WI38 (cell line): Measurements from ENCODE around the gene ULK4.
"Not testable (repeated sequence)": the region's sequence is repeated elsewhere in the genome, so short reads cannot be mapped to it uniquely, and the experiment has no call there.

Experiments used
- H3K4me3 ChIP-seq: 2 replicates; pipeline ENCODE4 v1.5.1; 2011; ENCODE audit warnings: low read depth, mild to moderate bottlenecking, control low read depth, low read length
- TF ChIP-seq, protein P1 (sequence below): IDR thresholded peaks from 2 replicates; pipeline ENCODE4 v1.5.1; 2012; ENCODE audit warnings: low read depth, mild to moderate bottlenecking, control low read depth, low read length

ULK4 gene

DNA sequence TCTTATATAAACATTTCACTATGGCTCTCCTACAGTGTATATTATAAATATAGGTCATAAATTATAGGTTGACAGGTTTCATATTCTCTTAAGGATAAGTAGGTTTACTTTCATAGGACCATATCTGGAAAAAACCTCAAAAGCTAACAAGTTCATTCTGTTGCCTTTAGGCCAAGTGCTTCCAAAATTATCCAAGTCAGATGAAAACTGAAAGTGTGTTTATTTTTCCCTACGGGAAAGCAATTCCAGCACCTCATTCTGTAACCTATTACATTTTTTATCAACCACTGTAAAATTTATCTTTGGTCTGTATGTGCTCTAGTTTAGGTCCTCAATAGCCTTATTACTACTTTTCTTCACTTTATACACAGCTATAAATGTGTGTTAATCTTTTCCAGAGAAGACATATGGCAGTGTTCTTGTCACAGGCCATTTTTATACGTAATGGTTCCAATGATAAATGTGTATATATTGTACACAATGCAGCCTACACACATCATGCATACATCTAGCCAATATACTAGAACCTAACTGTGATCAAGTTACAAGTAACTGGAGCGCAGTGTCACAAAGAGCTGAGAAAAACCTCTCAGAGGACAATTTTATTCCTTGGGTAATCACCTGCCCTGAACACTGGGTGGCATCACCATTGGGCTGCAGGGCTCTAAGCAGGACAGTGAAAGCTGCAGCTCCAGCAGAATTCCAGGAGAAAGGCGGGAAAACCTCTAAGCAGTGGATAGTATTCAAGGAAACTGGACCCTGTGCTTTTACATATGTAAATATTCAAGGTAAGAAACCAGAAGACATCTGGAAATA, 511.3 kb downstream of the ULK4 start:
- H3K4me3 ChIP-seq = no peak overlapping the region
- TF ChIP-seq, protein P1, sequence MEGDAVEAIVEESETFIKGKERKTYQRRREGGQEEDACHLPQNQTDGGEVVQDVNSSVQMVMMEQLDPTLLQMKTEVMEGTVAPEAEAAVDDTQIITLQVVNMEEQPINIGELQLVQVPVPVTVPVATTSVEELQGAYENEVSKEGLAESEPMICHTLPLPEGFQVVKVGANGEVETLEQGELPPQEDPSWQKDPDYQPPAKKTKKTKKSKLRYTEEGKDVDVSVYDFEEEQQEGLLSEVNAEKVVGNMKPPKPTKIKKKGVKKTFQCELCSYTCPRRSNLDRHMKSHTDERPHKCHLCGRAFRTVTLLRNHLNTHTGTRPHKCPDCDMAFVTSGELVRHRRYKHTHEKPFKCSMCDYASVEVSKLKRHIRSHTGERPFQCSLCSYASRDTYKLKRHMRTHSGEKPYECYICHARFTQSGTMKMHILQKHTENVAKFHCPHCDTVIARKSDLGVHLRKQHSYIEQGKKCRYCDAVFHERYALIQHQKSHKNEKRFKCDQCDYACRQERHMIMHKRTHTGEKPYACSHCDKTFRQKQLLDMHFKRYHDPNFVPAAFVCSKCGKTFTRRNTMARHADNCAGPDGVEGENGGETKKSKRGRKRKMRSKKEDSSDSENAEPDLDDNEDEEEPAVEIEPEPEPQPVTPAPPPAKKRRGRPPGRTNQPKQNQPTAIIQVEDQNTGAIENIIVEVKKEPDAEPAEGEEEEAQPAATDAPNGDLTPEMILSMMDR = no peak

DNA sequence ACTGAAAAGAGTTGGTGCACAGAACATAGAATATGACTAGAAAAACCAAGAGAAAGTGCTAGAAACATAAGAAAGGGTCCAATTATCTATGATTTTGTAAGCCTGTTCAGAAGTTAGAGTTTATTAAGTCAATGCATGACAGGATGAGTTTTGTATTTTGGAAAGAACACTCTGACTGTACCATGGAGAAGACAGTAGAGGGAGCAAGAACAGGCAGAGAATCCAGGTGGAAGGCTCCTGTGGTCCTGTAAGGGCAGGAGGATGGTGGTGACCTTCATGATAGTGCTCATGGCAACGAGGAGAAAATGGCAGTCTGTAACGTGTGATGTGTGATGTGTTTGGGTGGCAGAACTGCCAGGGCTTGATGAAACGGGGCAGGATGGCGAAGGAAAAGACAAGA, 513.5 kb downstream of the ULK4 start:
- TF ChIP-seq, protein P1 = no peak
- no peak overlapping the region for H3K4me3 ChIP-seq

DNA sequence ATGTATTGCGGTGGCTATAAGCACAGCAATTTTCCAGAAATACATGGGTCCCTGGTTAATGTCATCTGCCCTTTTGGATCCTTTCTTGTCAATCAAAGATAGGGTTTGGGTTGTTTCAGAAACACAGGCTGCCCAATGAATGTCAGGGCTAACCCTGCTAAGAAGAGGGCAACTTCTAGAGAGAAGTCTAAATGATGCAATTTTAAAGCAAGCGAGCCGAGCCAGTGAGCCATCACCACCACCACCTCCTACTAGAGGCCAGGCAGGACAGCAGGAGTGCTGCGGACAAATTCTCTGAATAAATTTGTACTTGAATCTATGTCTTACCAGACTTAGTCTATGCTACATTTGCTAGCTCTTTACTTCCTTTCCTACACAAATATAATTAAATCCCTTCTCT, 514.2 kb downstream of the ULK4 start:
- TF ChIP-seq, protein P1 = no peak
- H3K4me3 ChIP-seq = no peak overlapping the region

DNA sequence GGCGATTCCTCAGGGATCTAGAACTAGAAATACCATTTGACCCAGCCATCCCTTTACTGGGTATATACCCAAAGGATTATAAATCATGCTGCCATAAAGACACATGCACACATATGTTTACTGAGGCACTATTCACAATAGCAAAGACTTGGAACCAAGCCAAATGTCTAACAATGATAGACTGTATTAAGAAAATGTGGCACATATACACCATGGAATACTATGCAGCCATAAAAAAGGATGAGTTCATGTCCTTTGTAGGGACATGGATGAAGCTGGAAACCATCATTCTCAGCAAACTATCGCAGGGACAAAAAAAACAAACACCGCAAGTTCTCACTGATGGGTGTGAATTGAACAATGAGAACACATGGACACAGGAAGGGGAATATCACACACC, 515.6 kb downstream of the ULK4 start:
- not testable (repeated sequence) for H3K4me3 ChIP-seq

DNA sequence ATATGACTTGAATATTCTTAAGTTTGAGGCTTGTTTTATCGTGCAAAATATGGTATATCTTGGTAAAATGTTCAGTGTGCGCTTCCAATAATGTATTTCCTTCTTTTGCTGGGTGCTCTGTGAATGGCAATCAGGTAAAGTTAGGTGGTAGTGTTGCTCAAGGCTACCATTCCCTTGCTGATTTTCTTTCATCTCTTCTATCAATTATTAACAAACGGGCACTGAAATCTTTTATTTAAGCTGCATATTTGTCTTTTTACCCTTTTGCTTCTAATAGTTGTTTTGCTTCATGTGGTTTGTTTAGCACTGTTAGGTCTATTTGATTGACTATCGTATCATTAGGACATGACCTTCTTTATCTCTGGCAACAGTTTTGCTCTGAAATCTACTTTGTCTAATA, 520.3 kb downstream of the ULK4 start:
- TF ChIP-seq, protein P1 = no peak
- H3K4me3 ChIP-seq = no peak overlapping the region

DNA sequence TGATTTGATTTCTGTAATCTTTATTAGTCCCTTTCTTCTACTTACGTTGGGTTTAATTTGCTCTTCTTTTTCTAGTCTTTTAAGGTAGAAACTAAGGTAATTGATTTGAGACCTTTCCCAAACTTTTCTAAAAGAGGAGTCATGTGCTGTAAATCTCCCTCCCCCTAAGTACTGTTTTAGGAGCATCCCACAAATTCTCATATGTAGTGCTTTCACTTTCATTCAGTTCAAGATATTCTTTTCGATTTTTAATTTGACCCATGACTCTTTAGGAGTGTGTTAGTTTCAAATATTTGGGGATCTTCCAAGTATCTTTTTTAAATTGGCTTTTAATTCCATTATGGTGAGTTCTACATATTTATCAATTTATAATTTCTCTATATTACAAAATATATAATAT, 520.8 kb downstream of the ULK4 start:
- H3K4me3 ChIP-seq = no peak overlapping the region
- TF ChIP-seq, protein P1 = no peak

DNA sequence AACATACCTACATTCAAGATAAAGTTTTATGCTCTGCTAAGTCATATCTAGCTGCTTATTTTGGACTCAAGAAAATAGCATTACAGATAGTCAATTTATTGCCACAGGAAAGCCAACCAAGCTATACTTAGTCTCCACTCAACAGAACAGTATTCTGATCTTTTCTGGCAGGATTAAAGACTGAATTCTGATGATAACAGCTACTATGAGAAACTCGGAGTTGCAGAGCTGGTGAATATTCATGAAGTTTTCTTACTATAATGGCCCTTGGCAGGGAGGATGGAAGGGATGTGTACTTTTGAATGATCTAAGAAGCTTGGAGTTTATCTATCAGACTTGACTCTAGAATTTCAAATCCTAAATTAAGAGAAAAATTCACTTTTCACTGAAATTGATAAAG, 524.9 kb downstream of the ULK4 start:
- H3K4me3 ChIP-seq = no peak overlapping the region
- TF ChIP-seq, protein P1 = no peak

DNA sequence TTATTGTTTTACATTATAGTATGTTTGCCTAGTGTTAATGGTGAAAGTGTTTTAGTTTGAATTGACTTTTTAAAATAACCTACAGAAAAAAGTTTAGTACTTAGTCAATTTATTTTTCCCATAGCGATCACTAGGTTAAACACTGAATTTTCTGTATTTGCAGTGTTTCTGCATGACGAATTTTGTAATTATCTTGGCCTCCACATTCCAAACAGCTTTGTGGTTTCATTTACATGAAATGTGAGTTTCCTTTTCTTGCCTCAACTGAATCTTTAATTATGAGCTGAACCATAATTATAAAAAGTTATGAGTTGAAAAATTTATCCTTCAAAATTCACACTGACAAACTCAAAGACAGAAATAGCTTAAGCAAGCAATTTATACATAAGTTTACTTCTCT, 527.1 kb downstream of the ULK4 start:
- TF ChIP-seq, protein P1 = no peak
- no peak overlapping the region for H3K4me3 ChIP-seq
